HT1080 (cell line): ENCODE measurements around the gene DENND1A. TPM values are rescaled to one million over a fixed set of nuclear protein-coding genes. Genes with fewer than 3 reads are reported as not detected.
A peak's percentile ranks its signal among the peaks of the same experiment; 100 is the strongest.
"Not testable (repeated sequence)": the region's sequence is repeated elsewhere in the genome, so short reads cannot be mapped to it uniquely, and the experiment has no call there.

Experiments used
- DNase-seq: peaks from one replicate; pipeline ENCODE4 v3.0.0-alpha.2; 2015; ENCODE audit warnings: low read depth
- total RNA-seq: library from RNA; depleted of rRNA; stranded (reverse); fragments of >200 nt; shearing (Covaris generic); gene quantifications from 2 replicates; pipeline ENCODE4 v1.2.3, GENCODE V29; 2014

The DENND1A gene
- total RNA-seq, 1 experiment from 2014 or later: 33.6 TPM

- DNase-seq: no peak
Measured at GRCh38 chr9:123947326-123947725, 17.4 kb upstream of the DENND1A start.

GRCh38 chr9:123946101-123946821 is 16.3 kb upstream of the DENND1A start:
- no peak for DNase-seq

GRCh38 chr9:123945532-123945931 is 15.6 kb upstream of the DENND1A start:
- no peak for DNase-seq

- DNase-seq: not testable (repeated sequence)
Measured at GRCh38 chr9:123944464-123944863, 14.5 kb upstream of the DENND1A start.

- DNase-seq: no peak
Measured at GRCh38 chr9:123943671-123944070, 13.7 kb upstream of the DENND1A start.

DNA sequence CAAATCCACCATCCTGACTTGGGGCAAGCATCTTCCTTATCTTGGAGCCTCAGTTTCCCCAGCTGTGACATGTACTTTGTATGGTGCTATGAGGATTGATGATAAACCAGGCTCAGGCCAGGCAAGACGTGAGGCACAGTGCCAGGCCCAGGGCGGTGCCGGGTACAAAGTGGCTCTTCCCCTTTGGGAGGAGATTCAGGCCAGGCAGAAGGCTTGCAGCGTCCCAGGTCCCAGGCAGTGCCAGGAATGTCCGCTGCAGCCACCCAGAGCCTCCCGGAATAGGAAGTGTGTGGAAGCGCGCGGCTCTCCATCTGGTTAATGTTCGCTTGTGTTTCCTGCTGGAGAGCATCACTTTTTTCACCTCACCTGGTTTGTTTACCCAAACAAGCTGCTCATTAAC is 12.6 kb upstream of the DENND1A start:
- DNase-seq: no peak

DNA sequence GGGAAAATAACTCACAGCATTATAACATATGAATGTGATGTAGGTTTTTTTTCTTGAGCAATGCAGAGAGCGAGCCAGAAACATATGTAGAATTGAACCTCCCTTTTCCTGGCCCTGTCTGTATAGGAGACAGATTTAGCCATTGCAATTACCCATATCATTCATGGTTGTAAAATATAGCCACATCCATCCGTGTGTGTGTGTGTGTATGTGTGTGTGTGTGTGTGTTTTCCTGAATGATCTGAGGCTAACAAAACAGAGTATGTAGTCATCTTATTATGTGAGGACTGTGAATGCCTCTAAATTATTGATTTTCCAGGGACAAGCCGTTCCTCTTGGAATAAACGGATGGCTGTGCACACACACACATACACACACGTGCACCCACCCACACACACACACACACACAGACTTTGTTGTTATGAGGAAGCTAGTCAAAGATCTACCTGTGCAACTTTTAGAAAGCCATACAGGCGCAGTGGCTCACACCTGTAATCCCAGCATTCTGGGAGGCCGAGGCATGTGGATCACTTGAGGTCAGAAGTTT is 11.7 kb upstream of the DENND1A start:
- no peak for DNase-seq

GRCh38 chr9:123940721-123941523 is 11.0 kb upstream of the DENND1A start:
- DNase-seq: no peak

DNA sequence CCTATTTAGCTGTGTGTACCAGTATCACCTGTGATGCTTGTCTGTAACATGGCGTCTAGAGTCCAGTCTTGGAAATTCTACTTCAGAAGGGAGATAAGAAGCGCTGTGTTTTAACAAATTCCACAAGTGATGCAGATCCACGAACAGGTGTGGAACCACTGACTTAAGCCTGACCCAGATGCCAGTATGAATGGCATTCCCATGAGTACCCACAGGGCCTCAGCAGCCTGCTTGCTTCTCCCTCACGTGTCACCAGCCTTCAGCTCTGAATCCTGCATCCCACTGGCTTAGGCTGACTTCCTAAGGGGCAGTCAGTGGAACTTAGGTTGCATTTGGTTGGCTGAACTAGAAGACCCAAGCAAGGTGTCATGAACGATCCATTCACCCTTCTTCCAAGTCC is 8.5 kb upstream of the DENND1A start:
- DNase-seq: no peak

DNA sequence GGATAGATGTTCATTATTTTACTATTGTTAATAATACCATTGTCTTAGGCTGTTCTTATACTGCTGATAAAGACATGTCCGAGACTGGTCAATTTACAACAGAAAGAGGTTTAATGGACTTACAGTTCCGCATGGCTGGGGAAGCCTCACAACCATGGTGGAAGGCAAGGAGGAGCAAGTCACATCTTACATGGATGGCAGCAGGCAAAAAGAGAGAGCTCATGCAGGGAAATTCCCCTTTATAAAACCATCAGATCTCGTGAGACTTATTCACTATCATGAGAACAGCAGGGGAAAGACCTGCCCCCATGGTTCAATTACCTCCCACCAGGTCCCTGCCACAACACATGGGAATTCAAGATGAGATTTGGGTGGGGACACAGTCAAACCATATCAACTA is 6.6 kb upstream of the DENND1A start:
- not testable (repeated sequence) for DNase-seq

GRCh38 chr9:123933440-123934212 is 3.7 kb upstream of the DENND1A start:
- DNase-seq: peak; percentile 90

- DNase-seq: no peak
Measured at GRCh38 chr9:123929177-123929869, 603 bp downstream of the DENND1A start.

GRCh38 chr9:123928533-123929176 is 1.3 kb downstream of the DENND1A start:
- DNase-seq: no peak

DNA sequence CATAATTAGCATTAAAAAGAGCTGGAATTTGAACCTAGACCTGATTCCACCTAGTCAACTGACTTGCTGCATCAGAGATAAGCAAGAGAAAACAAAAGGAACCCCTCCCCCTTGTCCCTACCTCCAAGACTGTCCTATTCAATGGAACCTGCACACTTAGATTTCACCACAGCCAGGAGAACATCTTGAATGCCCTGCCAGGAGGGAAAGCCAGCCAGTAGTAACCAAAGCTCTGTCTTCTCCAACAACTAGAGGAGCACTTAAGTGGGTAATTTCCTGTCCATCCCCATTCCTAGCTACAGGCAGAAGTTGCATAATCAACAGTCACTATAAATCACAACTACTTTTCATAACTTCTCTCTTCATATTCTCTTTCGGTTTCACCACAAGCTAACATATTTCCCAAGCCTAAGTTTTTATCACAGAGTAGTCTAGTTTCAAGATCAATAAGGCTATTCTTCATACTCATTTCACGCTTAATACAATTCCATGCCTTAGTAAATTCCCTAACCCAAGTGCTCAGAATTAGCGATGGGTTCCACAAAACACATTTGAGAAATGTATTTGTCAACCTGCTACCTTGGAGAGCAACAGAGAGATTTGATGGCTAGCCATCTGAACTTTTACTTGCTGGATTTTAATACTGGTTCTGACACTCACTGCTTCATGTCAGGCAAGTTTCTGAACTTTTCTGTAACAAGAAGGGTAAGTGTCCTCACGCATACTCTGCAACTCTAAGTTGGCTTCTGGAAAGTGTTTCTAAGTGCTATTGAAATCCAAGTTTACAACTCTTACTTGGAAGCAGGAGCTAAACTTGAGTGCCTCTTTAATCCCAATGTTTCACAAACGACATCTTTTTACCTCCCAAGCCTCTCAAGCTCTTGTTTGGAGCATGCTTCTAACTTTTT is 2.0 kb downstream of the DENND1A start:
- peak; percentile 31 for DNase-seq

DNA sequence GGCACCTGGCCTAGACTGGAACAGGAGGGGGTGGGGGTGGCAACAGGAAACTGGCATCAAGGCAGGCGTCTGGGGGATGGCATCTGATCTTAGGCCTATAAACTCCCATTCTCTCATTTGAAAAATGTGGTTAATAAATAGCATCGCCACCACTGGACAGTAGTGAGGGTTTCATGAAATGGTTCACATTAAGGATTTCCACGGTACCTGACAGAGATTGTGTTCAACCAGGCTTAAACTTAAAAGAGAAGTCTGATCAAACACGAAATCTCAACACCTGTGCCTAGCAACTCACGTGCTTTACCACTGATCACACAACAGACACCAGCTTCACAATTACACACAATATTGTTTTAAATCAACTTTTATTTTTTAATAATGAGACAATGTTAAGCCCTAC is 3.0 kb downstream of the DENND1A start:
- DNase-seq: no peak

DNA sequence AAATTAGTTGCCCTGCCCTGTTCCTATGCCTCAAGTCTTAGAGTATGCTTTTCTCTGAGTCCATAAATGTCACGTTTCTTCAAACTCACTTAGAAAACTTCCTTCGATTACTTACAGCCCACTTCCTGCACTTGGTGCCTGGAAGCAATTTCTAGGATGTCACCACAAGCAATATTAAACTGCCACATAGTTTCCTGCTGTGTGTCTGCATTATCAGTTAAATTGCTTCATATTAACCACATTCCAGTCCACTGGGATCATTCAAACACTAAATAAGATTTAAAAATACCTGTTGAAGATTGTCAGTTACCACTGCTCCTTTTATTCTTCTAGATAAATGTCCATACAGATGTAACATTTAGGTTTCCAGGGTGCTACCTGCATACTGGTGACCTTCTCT is 4.1 kb downstream of the DENND1A start:
- DNase-seq: no peak

DNA sequence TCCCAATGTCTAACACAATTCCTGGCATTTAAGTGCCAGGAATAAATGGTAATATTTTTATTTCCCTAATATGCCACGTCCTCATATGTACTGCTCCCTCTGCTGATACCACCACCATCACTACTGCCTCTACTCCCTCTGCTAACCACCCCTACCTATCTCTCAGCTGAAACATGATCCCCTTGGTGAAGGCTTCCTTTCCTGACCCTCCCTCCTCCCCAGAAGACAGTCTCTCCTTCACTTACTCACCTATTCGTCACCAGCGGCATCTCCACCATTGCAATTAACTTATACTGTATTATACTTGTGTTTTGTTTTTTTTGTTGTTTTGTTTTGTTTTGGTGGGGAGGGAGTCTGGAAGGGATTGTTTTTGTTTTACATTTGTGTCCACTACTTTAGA is 4.8 kb downstream of the DENND1A start:
- no peak for DNase-seq

DNA sequence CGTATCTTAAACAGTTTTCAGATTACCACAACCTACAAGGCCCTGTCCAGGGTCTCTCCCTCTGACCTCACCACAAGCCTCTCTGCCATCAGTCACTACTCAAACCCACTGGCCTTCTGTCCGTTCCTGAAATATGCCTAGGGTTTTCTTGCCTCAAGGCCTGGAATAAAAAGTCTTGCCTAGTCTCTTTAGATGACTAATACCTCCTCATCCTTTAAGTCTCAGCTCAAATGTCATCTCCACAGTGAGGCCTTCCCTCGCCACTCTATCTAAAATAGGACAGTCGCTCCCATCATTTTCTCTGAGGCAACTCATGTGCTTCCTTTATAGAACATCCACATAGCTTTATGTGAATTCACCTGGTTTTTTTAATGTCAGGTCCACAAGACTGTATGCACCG is 5.2 kb downstream of the DENND1A start:
- no peak for DNase-seq

DNA sequence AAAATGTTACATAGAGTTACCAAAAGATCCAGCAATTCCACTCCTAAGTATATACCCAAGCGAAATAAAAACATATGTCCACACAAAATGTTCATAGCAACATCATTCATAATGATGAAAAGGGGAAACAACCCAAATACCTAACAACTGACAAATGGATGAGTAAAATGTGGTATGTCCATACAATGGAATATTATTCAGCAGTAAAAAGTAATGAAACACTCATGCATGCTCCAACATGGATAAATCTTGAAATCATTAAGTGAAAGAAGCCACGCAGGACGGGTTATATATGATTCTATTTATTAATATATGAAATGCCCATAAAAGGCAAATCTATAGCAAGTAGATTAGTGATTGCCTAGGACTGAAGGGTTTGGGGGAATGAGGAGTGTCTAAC is 6.0 kb downstream of the DENND1A start:
- DNase-seq: no peak

DNA sequence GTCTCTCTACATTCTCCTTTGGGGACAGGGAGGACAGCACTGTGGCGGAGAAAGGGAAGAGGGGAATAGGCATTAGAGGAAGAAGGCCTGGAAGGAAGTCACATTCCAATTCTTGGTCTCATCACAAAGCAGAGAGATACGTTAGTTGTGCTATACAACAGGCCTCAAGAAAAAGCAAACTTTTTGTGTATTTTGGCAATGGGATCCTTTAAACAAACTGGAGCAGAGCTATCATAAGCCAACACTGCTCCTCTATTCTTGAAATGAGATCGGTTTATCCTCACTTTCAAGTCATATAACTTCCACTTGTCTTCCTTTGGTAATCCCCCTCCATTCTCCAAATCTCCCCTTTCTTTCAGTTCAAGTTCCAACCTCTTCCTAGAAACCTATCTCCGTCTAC is 6.5 kb downstream of the DENND1A start:
- no peak for DNase-seq
